ENCODE measurements around the gene CD81. TPM values are rescaled to one million over a fixed set of nuclear protein-coding genes. Genes with fewer than 3 reads are reported as not detected.
A peak's percentile ranks its signal among the peaks of the same experiment; 100 is the strongest.

The CD81 gene
- total and polyA plus RNA-seq, 9 of the 15 experiments (the other 6 are each of a cell fraction or from before 2014, with no cell fraction given), result 2.4 to 189 (median 61.7) TPM

DNA sequence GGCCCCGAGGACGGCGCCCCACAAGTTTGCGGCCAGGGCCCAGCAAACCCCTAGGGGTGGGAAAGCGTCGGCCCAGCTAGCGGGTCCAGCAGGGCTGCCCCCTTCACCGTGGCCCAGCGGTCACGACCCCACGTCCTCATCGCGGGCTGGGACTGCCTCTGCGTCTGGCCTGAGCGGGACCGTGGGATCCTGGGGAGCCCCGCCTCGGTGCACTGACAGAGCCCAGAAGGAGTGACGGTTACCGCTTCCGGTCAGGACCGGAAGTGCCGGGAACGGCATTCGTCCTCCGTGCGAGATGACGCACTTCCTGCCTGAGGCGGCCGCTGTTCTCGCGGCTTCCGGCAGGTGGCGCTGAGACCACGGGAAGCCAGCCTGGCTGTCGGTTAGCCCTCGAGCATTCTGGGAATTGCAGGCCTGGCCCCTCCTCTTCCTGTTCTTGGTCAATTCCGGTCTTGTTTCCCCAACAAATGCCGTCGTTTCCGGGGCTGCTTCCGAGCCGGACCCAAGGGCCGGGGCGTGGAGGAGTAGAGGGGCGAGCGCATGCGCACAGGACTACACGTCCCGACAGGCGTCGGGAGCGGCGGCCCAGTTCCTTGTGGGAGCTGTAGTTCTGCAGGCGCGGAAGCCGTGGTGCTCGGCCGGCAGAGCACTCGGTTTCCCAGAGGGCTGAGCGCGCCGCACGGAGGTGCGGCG is 23.1 kb downstream of the CD81 start, which contains the start of gene TSSC4 (continued):
- TF ChIP-seq NR2C2 (CRISPR knock-in tag; IDR thresholded peaks at IDR 0.05) (peak; percentile 74; the same call in 1 of the 2 replicates), NR2C2 (tag; IDR thresholded peaks at IDR 0.05) (peak; percentile 90), E2F3 (CRISPR knock-in tag; IDR thresholded peaks at IDR 0.05) (peak; percentile 73; the same call in 1 of the 2 replicates), EGR1 (conservative IDR thresholded peaks at IDR 0.05) (peak; percentile 29; the same call in 1 of the 2 replicates), CHCHD3 (CRISPR knock-in tag; IDR thresholded peaks at IDR 0.05) (peak; percentile 49; the same call in 1 of the 2 replicates), CTBP1 (IDR thresholded peaks at IDR 0.05; ENCODE audit: borderline replicate concordance) (peak; percentile 83), TAF1 (IDR thresholded peaks at IDR 0.05; ENCODE audit: control insufficient read depth, extremely low read depth, insufficient read depth, low read length, severe bottlenecking) (peak; percentile 88), GATAD2B (IDR thresholded peaks at IDR 0.05; ENCODE audit: borderline replicate concordance) (peak; percentile 50; the same call in 1 of the 2 replicates), HDGF (IDR thresholded peaks at IDR 0.05) (no peak), L3MBTL2 (IDR thresholded peaks at IDR 0.05) (peak; percentile 70), POLR2A (conservative IDR thresholded peaks at IDR 0.05) (peak; percentile 92), WHSC1 (IDR thresholded peaks at IDR 0.05; ENCODE audit: low read length) (no peak), ZNF282 (CRISPR knock-in tag; IDR thresholded peaks at IDR 0.05) (no peak)
- TF ChIP-seq, protein P1, sequence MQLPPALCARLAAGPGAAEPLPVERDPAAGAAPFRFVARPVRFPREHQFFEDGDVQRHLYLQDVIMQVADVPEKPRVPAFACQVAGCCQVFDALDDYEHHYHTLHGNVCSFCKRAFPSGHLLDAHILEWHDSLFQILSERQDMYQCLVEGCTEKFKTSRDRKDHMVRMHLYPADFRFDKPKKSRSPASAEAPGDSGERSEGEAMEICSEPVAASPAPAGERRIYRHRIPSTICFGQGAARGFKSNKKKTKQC (CRISPR knock-in tag; IDR thresholded peaks at IDR 0.05), result peak; percentile 67; the same call in 1 of the 2 replicates
- TF ChIP-seq, protein P2, sequence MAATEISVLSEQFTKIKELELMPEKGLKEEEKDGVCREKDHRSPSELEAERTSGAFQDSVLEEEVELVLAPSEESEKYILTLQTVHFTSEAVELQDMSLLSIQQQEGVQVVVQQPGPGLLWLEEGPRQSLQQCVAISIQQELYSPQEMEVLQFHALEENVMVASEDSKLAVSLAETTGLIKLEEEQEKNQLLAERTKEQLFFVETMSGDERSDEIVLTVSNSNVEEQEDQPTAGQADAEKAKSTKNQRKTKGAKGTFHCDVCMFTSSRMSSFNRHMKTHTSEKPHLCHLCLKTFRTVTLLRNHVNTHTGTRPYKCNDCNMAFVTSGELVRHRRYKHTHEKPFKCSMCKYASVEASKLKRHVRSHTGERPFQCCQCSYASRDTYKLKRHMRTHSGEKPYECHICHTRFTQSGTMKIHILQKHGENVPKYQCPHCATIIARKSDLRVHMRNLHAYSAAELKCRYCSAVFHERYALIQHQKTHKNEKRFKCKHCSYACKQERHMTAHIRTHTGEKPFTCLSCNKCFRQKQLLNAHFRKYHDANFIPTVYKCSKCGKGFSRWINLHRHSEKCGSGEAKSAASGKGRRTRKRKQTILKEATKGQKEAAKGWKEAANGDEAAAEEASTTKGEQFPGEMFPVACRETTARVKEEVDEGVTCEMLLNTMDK (IDR thresholded peaks at IDR 0.05; ENCODE audit: borderline replicate concordance, insufficient read depth, low read depth, low read length, poor library complexity, severe bottlenecking), result peak; percentile 95
- TF ChIP-seq, protein P3, sequence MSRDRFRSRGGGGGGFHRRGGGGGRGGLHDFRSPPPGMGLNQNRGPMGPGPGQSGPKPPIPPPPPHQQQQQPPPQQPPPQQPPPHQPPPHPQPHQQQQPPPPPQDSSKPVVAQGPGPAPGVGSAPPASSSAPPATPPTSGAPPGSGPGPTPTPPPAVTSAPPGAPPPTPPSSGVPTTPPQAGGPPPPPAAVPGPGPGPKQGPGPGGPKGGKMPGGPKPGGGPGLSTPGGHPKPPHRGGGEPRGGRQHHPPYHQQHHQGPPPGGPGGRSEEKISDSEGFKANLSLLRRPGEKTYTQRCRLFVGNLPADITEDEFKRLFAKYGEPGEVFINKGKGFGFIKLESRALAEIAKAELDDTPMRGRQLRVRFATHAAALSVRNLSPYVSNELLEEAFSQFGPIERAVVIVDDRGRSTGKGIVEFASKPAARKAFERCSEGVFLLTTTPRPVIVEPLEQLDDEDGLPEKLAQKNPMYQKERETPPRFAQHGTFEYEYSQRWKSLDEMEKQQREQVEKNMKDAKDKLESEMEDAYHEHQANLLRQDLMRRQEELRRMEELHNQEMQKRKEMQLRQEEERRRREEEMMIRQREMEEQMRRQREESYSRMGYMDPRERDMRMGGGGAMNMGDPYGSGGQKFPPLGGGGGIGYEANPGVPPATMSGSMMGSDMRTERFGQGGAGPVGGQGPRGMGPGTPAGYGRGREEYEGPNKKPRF (IDR thresholded peaks at IDR 0.05; ENCODE audit: low read depth, low read length), result no peak
- TF ChIP-seq, protein P4, sequence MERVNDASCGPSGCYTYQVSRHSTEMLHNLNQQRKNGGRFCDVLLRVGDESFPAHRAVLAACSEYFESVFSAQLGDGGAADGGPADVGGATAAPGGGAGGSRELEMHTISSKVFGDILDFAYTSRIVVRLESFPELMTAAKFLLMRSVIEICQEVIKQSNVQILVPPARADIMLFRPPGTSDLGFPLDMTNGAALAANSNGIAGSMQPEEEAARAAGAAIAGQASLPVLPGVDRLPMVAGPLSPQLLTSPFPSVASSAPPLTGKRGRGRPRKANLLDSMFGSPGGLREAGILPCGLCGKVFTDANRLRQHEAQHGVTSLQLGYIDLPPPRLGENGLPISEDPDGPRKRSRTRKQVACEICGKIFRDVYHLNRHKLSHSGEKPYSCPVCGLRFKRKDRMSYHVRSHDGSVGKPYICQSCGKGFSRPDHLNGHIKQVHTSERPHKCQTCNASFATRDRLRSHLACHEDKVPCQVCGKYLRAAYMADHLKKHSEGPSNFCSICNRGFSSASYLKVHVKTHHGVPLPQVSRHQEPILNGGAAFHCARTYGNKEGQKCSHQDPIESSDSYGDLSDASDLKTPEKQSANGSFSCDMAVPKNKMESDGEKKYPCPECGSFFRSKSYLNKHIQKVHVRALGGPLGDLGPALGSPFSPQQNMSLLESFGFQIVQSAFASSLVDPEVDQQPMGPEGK (CRISPR knock-in tag; IDR thresholded peaks at IDR 0.05; ENCODE audit: borderline replicate concordance), result 0 out of 2 replicates have a peak, but pooled peaks have one; percentile 16
- TF ChIP-seq, protein P5, sequence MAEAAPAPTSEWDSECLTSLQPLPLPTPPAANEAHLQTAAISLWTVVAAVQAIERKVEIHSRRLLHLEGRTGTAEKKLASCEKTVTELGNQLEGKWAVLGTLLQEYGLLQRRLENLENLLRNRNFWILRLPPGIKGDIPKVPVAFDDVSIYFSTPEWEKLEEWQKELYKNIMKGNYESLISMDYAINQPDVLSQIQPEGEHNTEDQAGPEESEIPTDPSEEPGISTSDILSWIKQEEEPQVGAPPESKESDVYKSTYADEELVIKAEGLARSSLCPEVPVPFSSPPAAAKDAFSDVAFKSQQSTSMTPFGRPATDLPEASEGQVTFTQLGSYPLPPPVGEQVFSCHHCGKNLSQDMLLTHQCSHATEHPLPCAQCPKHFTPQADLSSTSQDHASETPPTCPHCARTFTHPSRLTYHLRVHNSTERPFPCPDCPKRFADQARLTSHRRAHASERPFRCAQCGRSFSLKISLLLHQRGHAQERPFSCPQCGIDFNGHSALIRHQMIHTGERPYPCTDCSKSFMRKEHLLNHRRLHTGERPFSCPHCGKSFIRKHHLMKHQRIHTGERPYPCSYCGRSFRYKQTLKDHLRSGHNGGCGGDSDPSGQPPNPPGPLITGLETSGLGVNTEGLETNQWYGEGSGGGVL (CRISPR knock-in tag; IDR thresholded peaks at IDR 0.05), result no peak
